ENCODE data around the gene COL7A1. TPM values are rescaled to one million over a fixed set of nuclear protein-coding genes. Genes with fewer than 3 reads are reported as not detected.
A peak's percentile ranks its signal among the peaks of the same experiment; 100 is the strongest.

The COL7A1 gene
- total RNA-seq, 2 experiments from 2014 or later: 1.6 to 2.2 TPM

GRCh38 chr3:48628277-48629017 is 33.3 kb upstream of the COL7A1 start:
- ATAC-seq (no peak), DNase-seq (no peak)
- no peaks in the 10 kb centered on the region for H3K27me3 Mint-ChIP-seq
- no peak overlapping the region for H3K27ac Mint-ChIP-seq
- CTCF ChIA-PET: no interaction called here
- H3K4me3 Mint-ChIP-seq: no peak overlapping the region
- no peaks in the 10 kb centered on the region for H3K9me3 Mint-ChIP-seq
- H3K4me1 Mint-ChIP-seq (ENCODE audit: low read depth): peaks cover 4% of the 10 kb centered on the region
- POLR2A ChIA-PET: interaction anchor here (0.6 to 1.0 kb wide), 3 partner anchors 10 to 61 kb away, joined by 3 to 4 read pairs (median 3); no protein-coding TSS in a partner anchor
- intact Hi-C loops (cut with micrococcal nuclease): no loop called here
- peaks cover 12% of the 10 kb centered on the region for H3K36me3 Mint-ChIP-seq (ENCODE audit: low read depth)
- TF ChIP-seq CTCF (IDR thresholded peaks at IDR 0.05): no peak

GRCh38 chr3:48625600-48625999 is 30.5 kb upstream of the COL7A1 start:
- no peak overlapping the region for H3K4me3 Mint-ChIP-seq
- POLR2A ChIA-PET: interaction anchor here (1.0 to 2.1 kb wide), 3 partner anchors 9 to 36 kb away, joined by 3 to 8 read pairs (median 4); partner anchors contain the start of gene SLC26A6
- no peaks in the 10 kb centered on the region for H3K27me3 Mint-ChIP-seq
- H3K27ac Mint-ChIP-seq: no peak overlapping the region
- CTCF ChIA-PET: interaction anchor here (6.5 kb wide), 1 partner anchor 9 kb away, joined by 42 read pairs; the partner anchor contains the start of gene SLC26A6
- DNase-seq (no peak), ATAC-seq (no peak)
- H3K4me1 Mint-ChIP-seq (ENCODE audit: low read depth): peaks cover 4% of the 10 kb centered on the region
- H3K9me3 Mint-ChIP-seq: no peaks in the 10 kb centered on the region
- H3K36me3 Mint-ChIP-seq (ENCODE audit: low read depth): peaks cover 2% of the 10 kb centered on the region
- no peak for TF ChIP-seq CTCF (IDR thresholded peaks at IDR 0.05)
- intact Hi-C loops (cut with micrococcal nuclease): no loop called here

- H3K27ac Mint-ChIP-seq: peak overlapping the region; percentile 0
- peaks cover 4% of the 10 kb centered on the region for H3K36me3 Mint-ChIP-seq (ENCODE audit: low read depth)
- no peak for TF ChIP-seq CTCF (IDR thresholded peaks at IDR 0.05)
- ChIA-PET CTCF (interaction anchor here (1.3 to 6.5 kb wide), 2 partner anchors 10 to 188 kb away, joined by 4 to 42 read pairs; partner anchors contain the start of gene SLC26A6), POLR2A (interaction anchor here (0.6 to 2.1 kb wide), 4 partner anchors 10 to 35 kb away, joined by 3 to 8 read pairs (median 4); no protein-coding TSS in a partner anchor)
- peaks cover 4% of the 10 kb centered on the region for H3K4me1 Mint-ChIP-seq (ENCODE audit: low read depth)
- no peaks in the 10 kb centered on the region for H3K9me3 Mint-ChIP-seq
- H3K27me3 Mint-ChIP-seq: no peaks in the 10 kb centered on the region
- ATAC-seq (no peak), DNase-seq (no peak)
- intact Hi-C loops (cut with micrococcal nuclease): no loop called here
- no peak overlapping the region for H3K4me3 Mint-ChIP-seq
Measured at GRCh38 chr3:48624767-48625166, 29.6 kb upstream of the COL7A1 start.

- no peak for ATAC-seq
- no peak for DNase-seq
- no peaks in the 10 kb centered on the region for H3K27me3 Mint-ChIP-seq
- no peaks in the 10 kb centered on the region for H3K9me3 Mint-ChIP-seq
- CTCF ChIA-PET: interaction anchor here (1.3 to 6.5 kb wide), 2 partner anchors 11 to 188 kb away, joined by 4 to 42 read pairs; partner anchors contain the start of gene SLC26A6
- H3K4me1 Mint-ChIP-seq (ENCODE audit: low read depth): peaks cover 4% of the 10 kb centered on the region
- POLR2A ChIA-PET: interaction anchor here (0.6 to 2.1 kb wide), 5 partner anchors 9 to 34 kb away, joined by 3 to 8 read pairs (median 3); partner anchors contain the start of gene SLC26A6
- H3K4me3 Mint-ChIP-seq: no peak overlapping the region
- peaks cover 6% of the 10 kb centered on the region for H3K36me3 Mint-ChIP-seq (ENCODE audit: low read depth)
- no peak overlapping the region for H3K27ac Mint-ChIP-seq
- no peak for TF ChIP-seq CTCF (IDR thresholded peaks at IDR 0.05)
- intact Hi-C loops (cut with micrococcal nuclease): no loop called here
Measured at GRCh38 chr3:48623851-48624547, 28.9 kb upstream of the COL7A1 start.
